ENCODE measurements around the gene ENTR1.
"Not testable (repeated sequence)": the region's sequence is repeated elsewhere in the genome, so short reads cannot be mapped to it uniquely, and the experiment has no call there.

The ENTR1 gene

DNA sequence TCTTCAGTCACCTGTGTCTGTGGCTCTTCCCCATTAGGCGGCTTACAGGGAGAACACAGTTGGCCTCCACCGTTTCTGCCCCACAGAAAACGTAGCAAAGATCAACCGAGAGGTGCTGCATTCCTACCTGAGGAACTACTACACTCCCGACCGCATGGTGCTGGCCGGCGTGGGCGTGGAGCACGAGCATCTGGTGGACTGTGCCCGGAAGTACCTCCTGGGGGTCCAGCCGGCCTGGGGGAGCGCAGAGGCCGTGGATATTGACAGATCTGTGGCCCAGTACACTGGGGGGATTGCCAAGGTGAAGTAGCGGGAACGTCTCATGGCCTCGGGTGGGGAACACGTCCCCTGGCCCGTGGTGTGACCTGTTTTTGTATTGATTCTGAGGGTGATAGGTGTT is 6.5 kb upstream of the ENTR1 start:
- Histone ChIP-seq H3K27me3 (no peaks in the 10 kb centered on the region), H4K20me1 (peaks cover 16 to 91% (median 72%) of the 10 kb centered on the region in 11 experiments; a peak in 21 of 22 replicates), H3K4me1 (peaks cover 23 to 35% (median 28%) of the 10 kb centered on the region in 10 experiments), H3K9me3 (replicated peaks in 1 of 11) (no peaks in the 10 kb centered on the region), H3K4me2 (no peak overlapping the region), H3K4me3 (no peak overlapping the region), H3K9ac (no peak overlapping the region), H3K36me3 (peaks cover 91 to 97% (median 96%) of the 10 kb centered on the region in 11 experiments), H3K27ac (no peak overlapping the region)
- no peak for TF ChIP-seq Cebpa-rat (IDR thresholded peaks at IDR 0.05)

DNA sequence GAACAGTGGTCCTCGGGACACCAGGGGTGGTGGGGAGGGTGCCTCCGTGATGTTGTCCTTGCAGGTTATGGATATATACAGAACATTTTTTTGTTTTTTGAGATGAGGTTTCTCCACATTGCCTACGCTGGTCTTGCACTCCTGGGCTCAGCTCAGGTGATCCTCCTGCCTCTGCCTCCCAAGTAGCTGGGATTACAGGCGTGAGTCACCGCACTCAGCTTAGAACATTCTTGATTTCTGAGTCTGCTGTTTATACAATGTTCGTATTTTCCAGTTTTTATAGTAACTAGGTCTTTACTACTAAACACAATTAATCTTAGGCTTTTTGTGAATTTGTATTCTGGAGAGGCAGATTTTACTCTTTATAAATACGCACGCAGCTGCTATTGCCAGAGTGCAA is 6.0 kb upstream of the ENTR1 start:
- peaks cover 23 to 35% (median 28%) of the 10 kb centered on the region in 10 experiments for H3K4me1 ChIP-seq
- peaks cover 87 to 96% (median 95%) of the 10 kb centered on the region in 11 experiments for H3K36me3 ChIP-seq
- no peaks in the 10 kb centered on the region for H3K9me3 ChIP-seq (replicated peaks in 1 of 11)
- no peak overlapping the region for H3K4me3 ChIP-seq
- no peak for TF ChIP-seq Cebpa-rat (IDR thresholded peaks at IDR 0.05)
- H3K27ac ChIP-seq = no peak overlapping the region
- H3K9ac ChIP-seq = no peak overlapping the region
- no peaks in the 10 kb centered on the region for H3K27me3 ChIP-seq
- no peak overlapping the region for H3K4me2 ChIP-seq
- peaks cover 21 to 91% (median 72%) of the 10 kb centered on the region in 11 experiments; a peak in 21 of 22 replicates for H4K20me1 ChIP-seq

DNA sequence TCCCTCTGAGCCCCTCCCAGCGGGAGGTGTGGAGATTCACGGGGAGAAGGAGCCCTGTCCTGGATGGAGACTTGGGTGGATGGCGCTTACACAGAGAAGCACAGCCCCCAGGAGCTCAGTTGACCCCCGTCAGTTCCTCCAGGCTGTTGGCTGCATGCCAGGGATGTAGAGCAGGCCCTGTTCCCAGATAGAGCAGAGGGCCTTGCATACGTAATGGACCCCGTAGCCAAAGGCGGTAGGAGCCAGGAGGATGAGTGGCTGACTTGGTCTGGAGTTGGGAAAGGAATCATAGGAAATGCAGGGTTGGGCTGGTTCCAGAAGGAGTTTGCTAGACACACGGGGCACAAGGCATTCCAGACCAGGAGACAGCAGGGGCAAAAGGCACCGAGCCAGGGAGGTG is 2.5 kb upstream of the ENTR1 start:
- no peak overlapping the region for H3K27ac ChIP-seq
- H3K9ac ChIP-seq = peak overlapping the region in 8 of 11 experiments; percentile 12 to 42 (median 28); a peak in 8 of 22 replicates
- H3K27me3 ChIP-seq = no peaks in the 10 kb centered on the region
- no peaks in the 10 kb centered on the region for H3K9me3 ChIP-seq (replicated peaks in 1 of 11)
- H3K4me2 ChIP-seq = no peak overlapping the region; a peak in 1 of 22 replicates
- peaks cover 33 to 38% (median 36%) of the 10 kb centered on the region in 10 experiments for H3K4me1 ChIP-seq
- peaks cover 56 to 66% (median 64%) of the 10 kb centered on the region in 11 experiments for H3K36me3 ChIP-seq
- H3K4me3 ChIP-seq = no peak overlapping the region
- TF ChIP-seq Cebpa-rat (IDR thresholded peaks at IDR 0.05) = no peak
- H4K20me1 ChIP-seq = peaks cover 26 to 76% (median 59%) of the 10 kb centered on the region in 11 experiments; a peak in 21 of 22 replicates

DNA sequence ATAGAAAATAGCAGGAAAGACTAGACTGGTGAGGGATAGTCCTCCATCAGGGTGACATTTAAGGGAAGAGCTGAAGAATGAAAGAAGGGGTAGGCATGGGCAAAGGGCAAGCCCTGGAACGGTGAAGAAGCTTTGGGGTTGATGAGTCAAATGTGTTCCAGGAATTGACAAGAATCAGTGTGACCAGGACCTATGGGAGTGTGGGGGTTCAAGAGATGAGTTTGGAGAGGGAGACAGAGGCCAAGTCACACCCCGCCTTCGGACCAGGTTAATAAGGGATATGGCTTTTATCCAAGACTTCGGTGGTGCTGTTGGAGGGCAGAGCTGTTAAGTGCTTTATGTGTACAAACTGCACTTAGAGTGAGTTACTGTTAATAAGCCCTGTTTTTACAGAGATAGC is 964 bp upstream of the ENTR1 start:
- peaks cover 56 to 66% (median 64%) of the 10 kb centered on the region in 11 experiments for H3K36me3 ChIP-seq
- TF ChIP-seq Cebpa-rat (IDR thresholded peaks at IDR 0.05) = no peak
- H3K9ac ChIP-seq = peak overlapping the region; percentile 85 to 99 (median 94)
- no peaks in the 10 kb centered on the region for H3K9me3 ChIP-seq (replicated peaks in 1 of 11)
- peaks cover 33 to 48% (median 42%) of the 10 kb centered on the region in 10 experiments for H3K4me1 ChIP-seq
- H4K20me1 ChIP-seq = peaks cover 26 to 70% (median 56%) of the 10 kb centered on the region in 11 experiments; a peak in 21 of 22 replicates
- no peaks in the 10 kb centered on the region for H3K27me3 ChIP-seq
- H3K4me2 ChIP-seq = peak overlapping the region; percentile 91 to 99 (median 97)
- peak overlapping the region; percentile 89 to 99 (median 94); a peak in 21 of 22 replicates for H3K27ac ChIP-seq
- peak overlapping the region; percentile 78 to 100 (median 94) for H3K4me3 ChIP-seq

DNA sequence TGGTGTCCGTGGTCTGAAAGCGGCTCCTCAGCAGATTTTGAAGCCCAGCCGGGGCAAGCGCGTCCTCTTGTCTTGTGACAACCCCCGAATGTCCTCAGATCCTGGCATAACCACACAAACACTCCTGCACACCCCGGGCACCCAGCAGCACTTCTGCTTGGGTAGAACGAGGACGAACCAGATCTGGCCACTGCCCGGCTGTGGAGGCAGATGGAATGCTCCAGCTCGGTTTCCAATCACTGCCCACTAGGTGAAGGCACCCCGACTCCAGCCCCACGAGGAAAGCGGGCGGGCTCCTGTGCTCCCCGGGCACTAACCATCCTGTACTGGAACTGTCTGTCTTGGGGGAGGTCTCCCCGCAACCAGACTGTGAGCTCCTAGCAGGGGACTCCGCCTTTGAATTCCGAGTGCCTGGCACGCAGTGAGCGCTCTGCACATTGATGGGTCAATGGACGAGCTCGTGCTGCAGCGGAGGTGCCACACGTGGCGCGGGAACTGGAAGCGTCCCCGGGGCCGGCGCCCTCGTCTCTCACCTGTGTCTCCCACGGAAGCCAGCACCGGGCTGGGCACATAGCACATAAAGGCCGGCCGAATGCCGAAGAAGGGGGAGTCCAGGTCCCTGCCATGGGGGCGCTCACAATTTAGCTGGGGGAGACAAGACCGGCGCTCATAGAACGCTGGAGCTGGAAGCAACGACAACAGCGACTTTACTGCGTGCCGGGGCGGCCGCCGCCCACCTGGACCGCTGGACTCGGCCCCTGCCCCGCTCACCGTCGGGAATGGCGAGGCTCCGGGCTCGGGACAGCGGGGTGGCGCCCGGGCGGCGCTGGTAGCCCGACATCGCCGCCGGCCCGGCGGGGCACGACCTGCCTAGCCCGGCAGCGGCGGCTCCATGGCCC is 608 bp downstream of the ENTR1 start:
- H3K27ac ChIP-seq = peak overlapping the region; percentile 89 to 99 (median 94)
- no peak for TF ChIP-seq Cebpa-rat (IDR thresholded peaks at IDR 0.05)
- peaks cover 47 to 64% (median 56%) of the 10 kb centered on the region in 10 experiments for H3K4me1 ChIP-seq
- peaks cover 56 to 66% (median 64%) of the 10 kb centered on the region in 11 experiments for H3K36me3 ChIP-seq
- peaks cover 30 to 67% (median 52%) of the 10 kb centered on the region in 11 experiments; a peak in 21 of 22 replicates for H4K20me1 ChIP-seq
- H3K9ac ChIP-seq = peak overlapping the region; percentile 85 to 99 (median 94)
- H3K27me3 ChIP-seq = no peaks in the 10 kb centered on the region
- H3K4me2 ChIP-seq = peak overlapping the region; percentile 82 to 100 (median 98)
- H3K9me3 ChIP-seq (replicated peaks in 1 of 11) = no peaks in the 10 kb centered on the region
- H3K4me3 ChIP-seq = peak overlapping the region; percentile 78 to 100 (median 94)

DNA sequence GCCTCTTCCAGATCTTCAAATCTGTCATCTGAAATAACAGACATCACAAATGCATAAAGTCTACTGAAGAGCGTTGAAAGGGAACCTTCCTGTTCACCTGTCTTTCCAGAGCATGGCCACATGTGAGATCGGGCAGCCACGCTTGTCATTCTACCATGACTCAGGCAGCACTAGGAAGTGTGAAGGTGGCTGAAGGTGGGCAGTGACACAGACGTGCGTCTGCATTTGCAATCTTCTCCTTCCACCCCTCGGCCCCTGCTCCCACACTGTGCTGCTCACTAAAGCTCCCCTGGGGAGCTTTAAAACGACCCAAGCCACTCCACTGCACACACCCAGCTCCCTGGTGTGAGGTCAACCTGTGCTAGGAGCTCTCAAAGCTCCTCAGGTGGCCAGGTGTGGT is 2.5 kb downstream of the ENTR1 start:
- no peaks in the 10 kb centered on the region for H3K9me3 ChIP-seq (replicated peaks in 1 of 11)
- H3K27ac ChIP-seq = no peak overlapping the region
- peak overlapping the region in 2 of 11 experiments; percentile 4 to 14; a peak in 1 of 22 replicates for H3K9ac ChIP-seq
- no peak for TF ChIP-seq Cebpa-rat (IDR thresholded peaks at IDR 0.05)
- peaks cover 28 to 60% (median 44%) of the 10 kb centered on the region in 11 experiments; a peak in 21 of 22 replicates for H4K20me1 ChIP-seq
- peaks cover 62 to 78% (median 70%) of the 10 kb centered on the region in 10 experiments for H3K4me1 ChIP-seq
- peaks cover 47 to 60% (median 53%) of the 10 kb centered on the region in 11 experiments for H3K36me3 ChIP-seq
- no peaks in the 10 kb centered on the region for H3K27me3 ChIP-seq
- no peak overlapping the region for H3K4me3 ChIP-seq
- peak overlapping the region in 6 of 11 experiments; percentile 8 to 99 (median 25); a peak in 9 of 22 replicates for H3K4me2 ChIP-seq

DNA sequence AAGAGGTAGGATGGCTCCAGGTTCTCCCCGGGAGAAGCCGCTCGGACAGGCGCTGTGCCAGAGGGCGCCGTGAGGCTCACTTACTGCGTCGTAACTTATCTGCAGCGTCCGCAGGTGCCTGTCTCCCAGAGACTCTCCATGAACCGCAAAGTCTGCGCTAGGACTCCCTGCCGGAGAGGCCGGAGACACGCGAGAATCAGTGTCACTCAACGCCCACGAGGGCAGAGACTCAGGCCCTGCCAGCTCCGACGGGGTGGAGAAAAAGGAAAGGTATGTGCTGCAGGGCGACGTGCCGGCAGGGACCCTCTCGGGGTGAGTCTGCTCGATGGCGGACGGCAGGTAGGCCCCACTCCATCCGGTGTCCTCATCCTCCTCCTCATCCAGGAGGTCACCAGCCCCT is 3.4 kb downstream of the ENTR1 start:
- H3K4me1 ChIP-seq = peaks cover 56 to 71% (median 63%) of the 10 kb centered on the region in 10 experiments
- not testable (repeated sequence) for H3K9me3 ChIP-seq (replicated peaks in 1 of 11); H3K27me3 ChIP-seq; H3K27ac ChIP-seq; H3K4me2 ChIP-seq; H3K4me3 ChIP-seq
- peak overlapping the region in 3 of 11 experiments; percentile 1 to 34 (median 4); a peak in 2 of 22 replicates for H3K9ac ChIP-seq
- peaks cover 44 to 58% (median 52%) of the 10 kb centered on the region in 11 experiments for H3K36me3 ChIP-seq
- peaks cover 23 to 56% (median 35%) of the 10 kb centered on the region in 11 experiments; a peak in 19 of 22 replicates for H4K20me1 ChIP-seq

DNA sequence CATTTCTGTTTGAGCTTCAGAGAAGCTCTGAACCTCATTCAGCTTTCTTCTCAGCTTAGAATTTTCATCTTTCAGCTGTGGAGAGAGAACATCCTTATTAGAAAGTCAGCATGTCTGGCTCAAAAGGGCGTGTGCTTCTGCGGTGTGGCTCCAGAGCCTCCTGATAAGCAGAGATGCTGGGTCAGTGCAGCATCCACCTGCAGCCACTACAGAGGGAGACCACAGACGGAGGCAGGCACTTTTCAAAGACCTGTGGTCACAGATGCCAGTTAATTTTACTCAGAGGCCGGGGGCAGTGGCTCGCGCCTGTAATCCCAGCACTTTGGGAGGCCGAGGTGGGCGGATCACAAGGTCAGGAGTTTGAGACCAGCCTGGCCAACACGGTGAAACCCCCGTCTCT is 4.5 kb downstream of the ENTR1 start:
- Histone ChIP-seq H3K27ac (peak overlapping the region in 2 of 11 experiments; percentile 58 to 67; a peak in 3 of 22 replicates), H3K9ac (peak overlapping the region in 9 of 11 experiments; percentile 15 to 75 (median 62); a peak in 12 of 22 replicates), H3K36me3 (peaks cover 50 to 66% (median 60%) of the 10 kb centered on the region in 11 experiments), H3K4me1 (peaks cover 46 to 64% (median 54%) of the 10 kb centered on the region in 10 experiments), H3K4me2 (peak overlapping the region; percentile 16 to 90 (median 85); a peak in 16 of 22 replicates), H4K20me1 (peaks cover 11 to 49% (median 26%) of the 10 kb centered on the region in 11 experiments; a peak in 17 of 22 replicates)
- not testable (repeated sequence) for H3K27me3 ChIP-seq; H3K4me3 ChIP-seq; H3K9me3 ChIP-seq (replicated peaks in 1 of 11)

DNA sequence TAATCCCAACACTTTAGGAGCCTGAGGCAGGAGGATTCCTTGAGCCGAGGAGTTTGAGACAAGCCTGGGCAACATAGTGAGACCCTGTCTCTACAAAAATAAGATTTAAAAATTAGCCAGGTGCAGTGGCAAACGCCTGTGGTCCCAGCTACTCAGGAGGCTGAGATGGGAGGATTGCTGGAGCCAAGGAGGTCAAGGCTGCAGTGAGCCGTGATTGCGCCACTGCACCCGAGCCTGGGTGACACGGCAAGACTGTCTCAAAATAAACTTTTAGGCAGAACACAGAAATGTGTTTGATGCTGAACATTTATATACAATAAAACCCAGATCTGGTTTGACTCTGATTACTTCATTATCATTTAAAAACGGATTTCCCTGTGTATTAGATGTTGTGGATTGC is 4.9 kb downstream of the ENTR1 start:
- Histone ChIP-seq H3K4me2 (peak overlapping the region; percentile 80 to 90 (median 86)), H3K36me3 (peaks cover 50 to 67% (median 60%) of the 10 kb centered on the region in 11 experiments)

More for the DNA sequence above, 4.9 kb downstream of the ENTR1 start:
- TF ChIP-seq Cebpa-rat (IDR thresholded peaks at IDR 0.05) = peak in 2 of 11 experiments; percentile 19 to 35; a peak in 1 of 22 replicates
- H3K27me3 ChIP-seq = no peaks in the 10 kb centered on the region
- H3K9me3 ChIP-seq (replicated peaks in 1 of 11) = no peaks in the 10 kb centered on the region
- peak overlapping the region in 6 of 11 experiments; percentile 41 to 67 (median 58); a peak in 6 of 22 replicates for H3K27ac ChIP-seq
- peaks cover 8 to 50% (median 23%) of the 10 kb centered on the region in 11 experiments; a peak in 16 of 22 replicates for H4K20me1 ChIP-seq
- no peak overlapping the region for H3K4me3 ChIP-seq
- peaks cover 46 to 67% (median 57%) of the 10 kb centered on the region in 10 experiments for H3K4me1 ChIP-seq
- peak overlapping the region; percentile 24 to 75 (median 62); a peak in 15 of 22 replicates for H3K9ac ChIP-seq
